GM18951 (cell line): ENCODE results near the gene LLGL1.

Experiments used
- POLR2A ChIP-seq: IDR thresholded peaks from 4 replicates; pipeline ENCODE4 v1.6.1; 2011; ENCODE audit warnings: mild to moderate bottlenecking; ENCODE audit not compliant: insufficient read length, insufficient read depth; ENCODE audit errors: extremely low read depth
- in situ Hi-C: fragments of 300-500 bp; cut with MboI; formaldehyde crosslinking; loops from one replicate; pipeline ENCODE4 v1.12.0; 2022; ENCODE audit warnings: low sequenced_read_pairs, mixed read lengths, inconsistent platforms; ENCODE audit not compliant: unreplicated experiment

LLGL1 gene

GRCh38 chr17:18245038-18245776, 19.8 kb downstream of the LLGL1 start:
- in situ Hi-C loops = no loop called here

GRCh38 chr17:18246109-18246725, 20.8 kb downstream of the LLGL1 start:
- in situ Hi-C loops = no loop called here
- no peak for TF ChIP-seq POLR2A

More at GRCh38 chr17:18245038-18245776, 19.8 kb downstream of the LLGL1 start:
- no peak for TF ChIP-seq POLR2A

GRCh38 chr17:18246880-18247612, 21.6 kb downstream of the LLGL1 start:
- in situ Hi-C loops = no loop called here
- no peak for TF ChIP-seq POLR2A

GRCh38 chr17:18247613-18248001, 22.2 kb downstream of the LLGL1 start:
- in situ Hi-C loops = no loop called here
- TF ChIP-seq POLR2A = no peak

- TF ChIP-seq POLR2A = no peak
- in situ Hi-C loops = no loop called here
These were observed 22.9 kb downstream of the LLGL1 start for GRCh38 chr17:18248300-18248731.

- TF ChIP-seq POLR2A = no peak
- in situ Hi-C loops = no loop called here
These were observed 23.4 kb downstream of the LLGL1 start for GRCh38 chr17:18248811-18249210.

- in situ Hi-C loops = no loop called here
- TF ChIP-seq POLR2A = no peak
These were observed 24.8 kb downstream of the LLGL1 start for GRCh38 chr17:18250259-18250658.

- no peak for TF ChIP-seq POLR2A
- in situ Hi-C loops = no loop called here
These were observed 25.3 kb downstream of the LLGL1 start for GRCh38 chr17:18250708-18251107.

GRCh38 chr17:18251204-18251603, 25.8 kb downstream of the LLGL1 start:
- no peak for TF ChIP-seq POLR2A
- in situ Hi-C loops = no loop called here

GRCh38 chr17:18252160-18252559, 26.7 kb downstream of the LLGL1 start:
- in situ Hi-C loops = no loop called here
- TF ChIP-seq POLR2A = no peak

- in situ Hi-C loops = no loop called here
- TF ChIP-seq POLR2A = no peak
These were observed 27.9 kb downstream of the LLGL1 start for GRCh38 chr17:18253187-18253884.

GRCh38 chr17:18253947-18254821, 28.7 kb downstream of the LLGL1 start:
- no peak for TF ChIP-seq POLR2A
- in situ Hi-C loops = no loop called here

GRCh38 chr17:18254888-18255649, 29.6 kb downstream of the LLGL1 start:
- no peak for TF ChIP-seq POLR2A
- in situ Hi-C loops = no loop called here
